ENCODE results near the gene LRRC74A. TPM values are rescaled to one million over a fixed set of nuclear protein-coding genes. Genes with fewer than 3 reads are reported as not detected.

Gene LRRC74A
- total RNA-seq, 1 donor from 2014 or later, result not detected

DNA sequence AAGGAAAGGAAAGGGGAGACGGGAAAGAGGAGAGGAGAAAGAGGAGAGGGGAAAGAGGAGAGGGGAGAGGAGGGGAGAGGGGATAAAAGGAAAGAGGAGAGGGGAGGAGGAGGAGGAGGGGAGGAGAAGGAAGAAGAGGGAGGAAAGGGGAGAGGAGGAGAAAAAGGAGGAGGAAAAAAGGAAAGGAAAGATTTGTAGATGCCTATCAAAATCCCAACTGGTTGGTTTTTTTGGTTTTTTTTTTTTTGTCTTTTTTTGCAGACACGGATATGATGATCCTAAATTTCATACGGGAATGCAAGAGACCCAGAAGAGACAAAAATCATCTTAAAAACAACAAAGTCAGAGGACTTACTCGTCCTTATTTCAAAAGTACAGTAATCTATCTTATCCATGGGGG lies 32.9 kb upstream of the LRRC74A start:
- no peaks in the 10 kb centered on the region for H3K27me3 ChIP-seq (ENCODE audit: control insufficient read depth, insufficient read depth, low read length)
- no peak overlapping the region for H3K4me3 ChIP-seq (ENCODE audit: low read depth, low read length)
- peaks cover 11% of the 10 kb centered on the region for H3K36me3 ChIP-seq (ENCODE audit: control insufficient read depth, insufficient read depth, low read length)
- FAIRE-seq (no peak), DNase-seq (ENCODE audit: low read depth) (no peak)
- TF ChIP-seq, protein P1, sequence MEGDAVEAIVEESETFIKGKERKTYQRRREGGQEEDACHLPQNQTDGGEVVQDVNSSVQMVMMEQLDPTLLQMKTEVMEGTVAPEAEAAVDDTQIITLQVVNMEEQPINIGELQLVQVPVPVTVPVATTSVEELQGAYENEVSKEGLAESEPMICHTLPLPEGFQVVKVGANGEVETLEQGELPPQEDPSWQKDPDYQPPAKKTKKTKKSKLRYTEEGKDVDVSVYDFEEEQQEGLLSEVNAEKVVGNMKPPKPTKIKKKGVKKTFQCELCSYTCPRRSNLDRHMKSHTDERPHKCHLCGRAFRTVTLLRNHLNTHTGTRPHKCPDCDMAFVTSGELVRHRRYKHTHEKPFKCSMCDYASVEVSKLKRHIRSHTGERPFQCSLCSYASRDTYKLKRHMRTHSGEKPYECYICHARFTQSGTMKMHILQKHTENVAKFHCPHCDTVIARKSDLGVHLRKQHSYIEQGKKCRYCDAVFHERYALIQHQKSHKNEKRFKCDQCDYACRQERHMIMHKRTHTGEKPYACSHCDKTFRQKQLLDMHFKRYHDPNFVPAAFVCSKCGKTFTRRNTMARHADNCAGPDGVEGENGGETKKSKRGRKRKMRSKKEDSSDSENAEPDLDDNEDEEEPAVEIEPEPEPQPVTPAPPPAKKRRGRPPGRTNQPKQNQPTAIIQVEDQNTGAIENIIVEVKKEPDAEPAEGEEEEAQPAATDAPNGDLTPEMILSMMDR (IDR thresholded peaks at IDR 0.05; ENCODE audit: insufficient read depth, low read length, severe bottlenecking), result no peak

DNA sequence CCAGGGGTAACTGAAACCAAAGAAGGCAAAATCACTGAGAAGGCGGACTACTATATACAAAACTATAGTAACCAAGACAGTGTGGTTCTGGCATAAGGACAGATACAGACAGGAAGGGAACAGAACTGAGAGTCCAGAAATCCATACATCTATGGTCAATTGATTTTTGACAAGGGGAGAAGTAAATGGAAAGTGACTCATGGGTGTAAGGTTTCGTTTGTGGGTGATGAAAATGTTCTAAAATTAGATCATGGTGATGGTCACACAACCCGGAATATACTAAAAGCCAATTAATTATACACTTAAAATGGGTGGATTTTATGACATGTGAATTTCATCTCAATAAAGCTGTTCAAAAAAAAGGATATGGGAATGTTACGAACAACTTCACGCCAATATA lies 32.3 kb upstream of the LRRC74A start:
- no peak for DNase-seq (ENCODE audit: low read depth)
- no peak for FAIRE-seq
- Histone ChIP-seq H3K36me3 (ENCODE audit: control insufficient read depth, insufficient read depth, low read length) (peaks cover 10% of the 10 kb centered on the region), H3K27me3 (ENCODE audit: control insufficient read depth, insufficient read depth, low read length) (no peaks in the 10 kb centered on the region), H3K4me3 (ENCODE audit: low read depth, low read length) (no peak overlapping the region)
- TF ChIP-seq, protein P1 (IDR thresholded peaks at IDR 0.05; ENCODE audit: insufficient read depth, low read length, severe bottlenecking), result no peak

DNA sequence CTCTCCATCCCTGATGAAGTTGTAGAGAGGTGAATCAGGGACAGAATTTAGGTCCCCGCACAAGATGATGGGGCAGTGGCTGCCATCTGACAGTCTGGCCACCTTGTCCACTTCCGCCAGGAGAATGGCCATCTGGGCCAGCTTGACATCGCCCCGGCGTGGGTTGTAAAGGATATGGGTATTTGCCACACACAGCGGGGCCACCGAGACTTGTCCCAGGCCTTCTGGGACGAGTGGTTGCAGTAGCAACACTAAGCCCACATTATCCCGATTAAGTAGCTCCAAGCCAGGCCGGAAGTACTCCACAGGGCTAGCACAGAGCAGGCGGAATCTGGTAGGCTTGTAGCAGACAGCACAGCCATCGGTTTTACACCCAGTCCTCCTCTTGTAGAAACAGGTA lies 19.8 kb upstream of the LRRC74A start:
- Histone ChIP-seq H3K4me3 (ENCODE audit: low read depth, low read length) (no peak overlapping the region), H3K36me3 (ENCODE audit: control insufficient read depth, insufficient read depth, low read length) (peaks cover 14% of the 10 kb centered on the region), H3K27me3 (ENCODE audit: control insufficient read depth, insufficient read depth, low read length) (no peaks in the 10 kb centered on the region)
- TF ChIP-seq, protein P1 (IDR thresholded peaks at IDR 0.05; ENCODE audit: insufficient read depth, low read length, severe bottlenecking), result no peak
- FAIRE-seq, result no peak
- DNase-seq (ENCODE audit: low read depth), result no peak

DNA sequence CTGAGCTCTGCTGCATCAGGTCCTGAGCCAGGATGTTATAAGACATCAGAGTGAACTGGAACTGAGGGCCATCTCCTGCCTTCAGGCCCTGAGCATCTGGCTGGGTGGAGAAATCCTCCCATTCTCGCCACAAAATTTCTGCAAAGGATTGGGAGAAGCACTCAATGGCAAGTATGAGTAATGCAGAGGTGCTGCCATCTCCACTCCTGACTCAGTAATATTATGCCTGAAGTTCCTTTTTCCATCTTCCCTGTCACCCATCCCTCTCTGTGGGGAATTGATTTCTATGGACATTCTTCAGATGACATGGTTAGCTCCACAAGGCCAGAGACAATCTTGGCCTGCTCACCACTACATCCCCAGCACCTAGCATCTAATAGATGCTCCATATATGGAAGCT lies 18.2 kb upstream of the LRRC74A start:
- Histone ChIP-seq H3K36me3 (ENCODE audit: control insufficient read depth, insufficient read depth, low read length) (peaks cover 14% of the 10 kb centered on the region), H3K27me3 (ENCODE audit: control insufficient read depth, insufficient read depth, low read length) (no peaks in the 10 kb centered on the region), H3K4me3 (ENCODE audit: low read depth, low read length) (no peak overlapping the region)
- DNase-seq (ENCODE audit: low read depth), result no peak
- no peak for FAIRE-seq
- TF ChIP-seq, protein P1 (IDR thresholded peaks at IDR 0.05; ENCODE audit: insufficient read depth, low read length, severe bottlenecking), result no peak

DNA sequence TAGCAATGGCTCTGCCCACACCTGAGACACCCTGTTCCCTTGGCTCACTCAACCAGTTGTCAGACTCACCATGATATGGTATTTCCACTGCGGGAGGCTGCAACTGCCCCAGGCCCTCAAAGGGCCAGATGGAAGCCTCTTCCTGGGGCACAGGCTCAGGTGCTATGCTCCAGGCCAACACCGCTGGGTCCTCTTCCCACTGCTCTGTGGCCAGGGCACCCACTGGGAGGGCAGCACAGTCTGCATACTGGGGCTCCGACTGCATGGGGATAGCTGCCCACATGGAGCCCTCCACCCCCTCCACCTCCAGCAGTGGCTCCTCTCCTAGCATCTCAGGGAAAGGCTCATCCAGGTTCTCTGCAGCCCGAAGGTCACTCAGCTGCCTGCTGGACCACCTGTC lies 17.2 kb upstream of the LRRC74A start:
- H3K27me3 ChIP-seq (ENCODE audit: control insufficient read depth, insufficient read depth, low read length), result no peaks in the 10 kb centered on the region
- TF ChIP-seq, protein P1 (IDR thresholded peaks at IDR 0.05; ENCODE audit: insufficient read depth, low read length, severe bottlenecking), result no peak
- DNase-seq (ENCODE audit: low read depth) (no peak), FAIRE-seq (no peak)
- H3K4me3 ChIP-seq (ENCODE audit: low read depth, low read length), result no peak overlapping the region
- peaks cover 8% of the 10 kb centered on the region for H3K36me3 ChIP-seq (ENCODE audit: control insufficient read depth, insufficient read depth, low read length)

DNA sequence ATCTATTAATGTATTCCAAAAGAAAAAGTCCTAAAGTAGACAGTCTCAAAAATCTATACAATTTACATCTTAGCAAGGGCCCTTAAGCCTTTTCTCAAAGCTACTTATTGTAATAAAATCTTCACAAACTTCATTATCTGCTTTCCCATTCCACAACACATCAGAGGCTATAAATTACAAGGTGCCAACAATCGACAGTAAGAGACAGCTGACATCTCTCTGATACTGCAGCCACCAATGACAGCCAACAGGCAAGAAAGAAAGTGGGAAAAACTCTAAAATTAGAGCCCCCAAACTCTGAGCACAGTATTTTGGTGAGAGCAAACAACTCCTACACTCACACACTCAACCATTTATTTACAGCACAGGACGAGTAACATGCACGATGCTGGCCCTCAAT lies 15.7 kb upstream of the LRRC74A start:
- Histone ChIP-seq H3K27me3 (ENCODE audit: control insufficient read depth, insufficient read depth, low read length) (no peaks in the 10 kb centered on the region), H3K4me3 (ENCODE audit: low read depth, low read length) (no peak overlapping the region), H3K36me3 (ENCODE audit: control insufficient read depth, insufficient read depth, low read length) (peaks cover 7% of the 10 kb centered on the region)
- TF ChIP-seq, protein P1 (IDR thresholded peaks at IDR 0.05; ENCODE audit: insufficient read depth, low read length, severe bottlenecking), result no peak
- no peak for DNase-seq (ENCODE audit: low read depth)
- FAIRE-seq, result no peak
